Measurements from ENCODE around the gene RTL1.

DNA sequence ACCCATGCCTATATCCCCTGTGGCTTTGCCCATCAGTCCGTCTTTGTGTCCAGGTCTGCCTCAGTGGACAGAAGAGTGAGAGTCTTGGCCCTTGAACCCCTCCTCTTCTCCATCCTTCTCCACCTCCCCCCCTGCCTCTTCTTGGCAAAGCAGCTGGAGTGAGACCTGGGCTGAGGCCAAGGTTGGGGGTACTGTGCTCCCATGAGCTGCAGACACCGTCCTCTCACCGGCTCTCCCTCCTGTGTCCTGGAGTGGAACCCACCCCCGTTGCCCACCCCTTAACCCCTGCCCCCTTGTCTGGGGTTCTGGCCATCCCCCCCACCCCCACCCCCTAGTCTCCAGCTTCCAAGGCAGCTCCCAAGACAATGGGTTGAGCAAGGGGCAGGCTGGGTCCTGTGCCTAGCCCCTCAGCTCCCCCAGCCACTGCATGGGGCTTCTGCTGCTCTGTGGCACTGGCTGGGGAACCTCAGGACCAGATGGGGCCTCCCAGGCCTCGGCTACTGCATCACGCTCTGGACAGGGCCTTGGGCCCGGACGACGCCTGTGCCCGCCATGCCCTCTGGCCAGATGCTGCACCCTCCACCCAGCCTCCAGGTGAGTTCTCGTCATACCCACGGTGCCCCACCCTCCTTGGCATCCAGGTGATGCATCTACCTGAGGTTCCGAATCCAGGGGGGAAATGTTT, 35.7 kb downstream of the RTL1 start:
- TF ChIP-seq EZH2 (IDR thresholded peaks at IDR 0.05; ENCODE audit: insufficient read depth, poor library complexity, severe bottlenecking) (no peak), EZH2phosphoT487 (IDR thresholded peaks at IDR 0.05; ENCODE audit: insufficient read depth, low read depth) (no peak)

All from GM23248 (cell line).